ENCODE data around the gene FOXN4.
"Not testable (repeated sequence)": the region's sequence is repeated elsewhere in the genome, so short reads cannot be mapped to it uniquely, and the experiment has no call there.

The FOXN4 gene, protein sequence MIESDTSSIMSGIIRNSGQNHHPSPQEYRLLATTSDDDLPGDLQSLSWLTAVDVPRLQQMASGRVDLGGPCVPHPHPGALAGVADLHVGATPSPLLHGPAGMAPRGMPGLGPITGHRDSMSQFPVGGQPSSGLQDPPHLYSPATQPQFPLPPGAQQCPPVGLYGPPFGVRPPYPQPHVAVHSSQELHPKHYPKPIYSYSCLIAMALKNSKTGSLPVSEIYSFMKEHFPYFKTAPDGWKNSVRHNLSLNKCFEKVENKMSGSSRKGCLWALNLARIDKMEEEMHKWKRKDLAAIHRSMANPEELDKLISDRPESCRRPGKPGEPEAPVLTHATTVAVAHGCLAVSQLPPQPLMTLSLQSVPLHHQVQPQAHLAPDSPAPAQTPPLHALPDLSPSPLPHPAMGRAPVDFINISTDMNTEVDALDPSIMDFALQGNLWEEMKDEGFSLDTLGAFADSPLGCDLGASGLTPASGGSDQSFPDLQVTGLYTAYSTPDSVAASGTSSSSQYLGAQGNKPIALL

GRCh38 chr12:109308534-109309380 lies at the start of gene FOXN4:
TSS of gene FOXN4 (minus strand) at chr12:109309284. CDS start at chr12:109308321, 963 bp downstream.
- DNase-seq (ENCODE audit: low spot score) = no peak

DNA sequence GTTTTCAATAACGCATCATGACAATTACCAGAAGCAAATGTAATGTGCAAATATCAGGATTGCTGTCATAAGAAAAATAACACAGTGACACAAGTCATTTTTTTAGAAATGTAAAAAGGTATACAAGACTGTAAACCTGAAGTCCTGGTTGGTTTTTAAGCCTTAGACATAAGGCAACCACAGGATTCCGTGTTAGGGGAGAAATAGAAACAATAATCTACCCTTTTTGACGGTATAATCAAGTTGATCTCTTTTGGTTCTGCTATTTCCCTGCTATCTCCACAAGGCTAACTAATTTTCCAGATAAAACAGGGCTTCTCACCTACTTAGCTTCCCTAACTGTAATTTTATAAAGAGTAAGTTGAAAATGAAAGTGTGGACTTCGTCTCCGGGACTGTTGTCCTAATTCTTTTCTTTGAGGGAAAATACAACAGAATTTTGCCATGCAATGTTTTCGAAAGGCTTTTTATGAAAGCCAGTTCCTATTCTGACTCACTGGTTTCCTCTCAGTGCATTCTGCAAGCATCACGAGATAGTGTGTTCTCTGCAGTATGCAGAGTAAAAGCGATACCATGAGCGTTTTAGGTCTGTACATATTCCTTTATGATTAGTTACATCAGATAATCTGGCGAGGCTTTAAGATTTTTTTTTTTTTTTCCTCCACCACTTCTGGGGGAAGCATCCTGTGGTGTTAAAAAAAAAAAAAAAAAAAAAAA lies 49.2 kb upstream of the FOXN4 start:
- DNase-seq (ENCODE audit: low spot score) = no peak

DNA sequence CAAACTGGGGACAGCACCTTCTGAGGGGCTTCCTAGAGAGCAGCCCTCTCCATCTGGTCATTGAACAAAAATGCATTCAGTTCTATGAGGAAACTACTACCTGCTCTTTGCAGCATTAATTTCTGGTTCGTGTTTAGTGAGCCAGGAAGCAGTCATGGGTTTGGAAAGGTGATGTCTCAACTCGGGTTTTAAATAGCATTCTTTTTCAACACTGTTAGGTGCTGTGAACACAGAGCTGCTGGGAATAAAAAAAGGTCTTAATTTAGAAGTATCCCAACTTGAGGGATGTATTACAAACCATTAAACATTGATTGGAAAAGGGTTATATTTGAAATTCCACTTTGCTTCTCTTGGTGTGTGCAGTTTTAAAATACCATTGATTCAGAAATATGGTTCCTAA lies 47.9 kb upstream of the FOXN4 start:
- no peak for DNase-seq (ENCODE audit: low spot score)

- DNase-seq (ENCODE audit: low spot score) = no peak
These were observed 47.5 kb upstream of the FOXN4 start for GRCh38 chr12:109356577-109356976.

GRCh38 chr12:109352184-109352583 lies 43.1 kb upstream of the FOXN4 start:
- DNase-seq (ENCODE audit: low spot score) = no peak

DNA sequence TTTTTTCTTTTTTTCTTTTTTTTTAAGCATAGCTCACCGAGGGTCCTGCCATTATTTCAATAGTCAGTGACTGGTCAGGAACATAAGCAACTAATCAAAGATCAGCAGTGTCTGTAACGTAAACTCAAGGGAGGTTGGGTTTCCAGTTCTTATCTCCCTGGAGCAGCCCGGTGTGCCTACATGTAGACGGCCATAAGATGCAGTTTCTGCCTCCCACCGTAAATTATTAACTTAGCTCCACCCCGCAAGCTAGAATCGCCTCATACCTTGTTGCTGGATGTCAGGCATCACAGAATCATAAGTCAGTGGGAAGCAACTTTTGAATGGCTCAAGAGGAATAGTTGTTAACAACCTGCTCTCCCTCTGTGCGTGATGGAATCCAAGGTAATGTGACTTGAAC lies 38.5 kb upstream of the FOXN4 start, which contains the start of gene MYO1H:
TSS of gene MYO1H (plus strand) at position 312 of the 400 bp plus-strand sequence. CDS start at position 373, 61 bp downstream.
- no peak for DNase-seq (ENCODE audit: low spot score)

DNA sequence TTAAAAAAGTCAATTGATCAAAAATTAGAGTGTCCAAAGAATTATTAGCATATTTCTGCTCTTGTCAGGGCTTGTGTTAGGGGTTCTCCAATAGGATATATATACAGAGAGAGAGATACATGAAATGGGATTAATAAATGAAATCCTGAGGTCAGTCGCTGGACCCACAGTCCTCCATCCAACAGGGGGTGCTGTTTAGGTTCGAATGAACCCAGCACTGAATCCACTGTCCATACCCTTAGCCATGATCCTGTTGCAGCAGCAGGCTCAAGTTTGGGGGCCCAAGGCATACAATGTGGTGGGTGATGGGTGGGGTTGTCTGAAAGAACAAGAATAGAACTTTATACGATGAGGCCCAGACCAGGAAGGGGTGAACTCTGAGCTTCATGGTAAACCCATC lies 37.8 kb upstream of the FOXN4 start:
- DNase-seq (ENCODE audit: low spot score) = no peak

DNA sequence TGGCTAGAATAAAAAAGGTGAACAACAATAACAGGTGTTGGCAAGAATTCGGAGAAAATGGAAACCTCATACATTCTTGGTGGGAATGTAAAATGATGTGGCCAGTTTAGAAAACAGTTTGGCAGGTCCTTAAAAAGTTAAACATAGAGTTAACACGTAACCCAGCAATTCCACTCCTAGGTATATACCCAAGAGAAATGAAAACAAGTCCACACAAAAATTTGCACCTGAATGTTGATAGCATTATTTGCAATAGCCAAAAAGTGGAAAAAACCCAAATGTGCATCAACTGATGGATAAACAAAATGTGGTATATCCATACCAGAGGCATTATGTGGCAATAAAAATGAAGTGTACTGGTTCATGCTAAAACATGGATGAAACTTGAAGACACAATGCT lies 36.3 kb upstream of the FOXN4 start:
- no peak for DNase-seq (ENCODE audit: low spot score)

- DNase-seq (ENCODE audit: low spot score) = no peak
These were observed 34.6 kb upstream of the FOXN4 start for GRCh38 chr12:109343677-109344076.

DNA sequence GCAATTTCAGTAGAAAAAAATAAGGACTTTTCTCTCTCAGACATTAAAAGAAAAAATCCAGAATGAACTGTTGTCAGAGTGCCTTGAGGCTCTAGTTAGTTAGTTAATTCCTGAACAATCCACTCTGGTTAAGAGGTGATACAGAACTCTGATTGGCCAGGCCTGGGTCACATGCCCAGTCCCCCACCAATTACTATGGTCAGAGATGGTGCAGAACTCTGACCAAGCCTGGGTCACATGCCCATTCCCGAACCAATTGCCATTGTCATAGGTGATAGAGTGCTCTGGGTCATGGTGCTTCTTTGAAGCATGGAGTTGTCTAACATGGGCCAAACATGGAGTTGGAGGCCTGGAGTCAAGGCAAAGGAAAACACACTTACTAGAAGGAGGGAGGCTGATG lies 27.5 kb upstream of the FOXN4 start:
- no peak for DNase-seq (ENCODE audit: low spot score)

DNA sequence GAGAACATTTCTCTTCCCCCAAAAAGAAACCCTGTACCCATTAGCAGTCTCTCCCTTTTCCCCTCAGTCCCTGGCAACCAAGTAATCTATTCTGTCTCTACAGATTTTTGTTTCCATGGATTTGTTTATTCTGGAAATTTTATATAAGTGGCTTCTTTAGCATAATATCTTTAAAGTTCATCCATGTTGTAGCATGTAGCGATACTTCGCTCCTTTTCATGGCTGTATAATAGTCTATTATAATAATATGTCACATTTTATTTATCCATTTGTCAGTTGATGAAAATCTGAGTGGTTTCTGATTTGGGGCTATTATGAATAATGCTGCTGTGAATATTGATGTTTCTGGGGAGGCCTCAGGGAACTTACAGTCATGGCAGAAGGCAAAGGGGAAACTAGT lies 25.8 kb upstream of the FOXN4 start:
- DNase-seq (ENCODE audit: low spot score) = no peak

DNA sequence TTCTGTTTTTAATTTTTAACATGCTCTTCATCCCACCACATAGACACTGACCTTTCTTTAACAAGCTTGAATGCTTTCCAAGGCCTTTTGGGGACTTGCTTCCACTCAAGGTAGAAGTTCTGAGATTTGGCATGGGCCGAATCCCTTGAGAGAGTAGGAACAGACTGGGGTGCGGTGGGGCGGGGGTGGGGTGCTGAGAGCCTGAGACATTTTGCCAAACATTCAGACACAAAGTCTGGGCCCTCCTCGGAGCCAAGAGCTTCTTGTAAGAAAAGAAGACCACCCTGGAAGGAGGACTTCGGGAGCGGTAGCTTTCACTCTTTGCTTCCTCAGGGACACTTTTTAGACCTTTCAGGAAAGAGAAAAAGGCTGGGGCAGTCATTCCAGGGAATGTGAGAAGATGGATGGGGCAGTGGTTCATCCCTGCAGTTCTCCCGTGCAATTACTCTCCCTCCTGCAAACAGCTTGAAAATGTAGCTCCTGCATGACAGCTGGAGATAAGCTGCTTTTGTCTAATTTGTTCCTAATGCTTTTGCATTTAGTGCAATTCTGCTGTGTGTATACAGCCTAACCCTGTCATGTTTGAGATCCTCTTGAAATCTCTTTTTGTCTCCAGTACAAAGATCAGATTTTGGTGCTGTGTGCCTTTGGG lies 22.3 kb upstream of the FOXN4 start:
- no peak for DNase-seq (ENCODE audit: low spot score)

- no peak for DNase-seq (ENCODE audit: low spot score)
These were observed 21.5 kb upstream of the FOXN4 start for GRCh38 chr12:109330282-109331230.

- DNase-seq (ENCODE audit: low spot score) = no peak
These were observed 20.6 kb upstream of the FOXN4 start for GRCh38 chr12:109329686-109330085.

DNA sequence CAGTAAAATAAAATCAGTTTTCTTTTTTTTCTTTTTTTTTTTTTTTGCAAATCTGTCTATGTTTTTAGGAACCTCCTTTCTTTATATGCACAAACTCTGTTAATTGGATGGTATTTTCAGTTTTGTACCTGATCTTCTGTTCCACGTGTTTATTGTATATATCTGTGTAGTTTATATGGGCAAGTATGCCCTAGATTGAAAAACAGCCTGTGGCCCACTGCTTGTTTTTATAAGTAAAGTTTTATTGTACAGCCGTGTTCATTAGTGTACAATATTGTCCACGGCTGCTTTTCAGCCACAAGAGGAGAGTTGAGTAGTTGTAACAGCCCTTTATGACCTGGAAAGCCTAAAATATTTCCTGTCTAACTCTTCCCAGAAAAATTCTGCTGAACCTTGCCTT lies 19.9 kb upstream of the FOXN4 start:
- no peak for DNase-seq (ENCODE audit: low spot score)

DNA sequence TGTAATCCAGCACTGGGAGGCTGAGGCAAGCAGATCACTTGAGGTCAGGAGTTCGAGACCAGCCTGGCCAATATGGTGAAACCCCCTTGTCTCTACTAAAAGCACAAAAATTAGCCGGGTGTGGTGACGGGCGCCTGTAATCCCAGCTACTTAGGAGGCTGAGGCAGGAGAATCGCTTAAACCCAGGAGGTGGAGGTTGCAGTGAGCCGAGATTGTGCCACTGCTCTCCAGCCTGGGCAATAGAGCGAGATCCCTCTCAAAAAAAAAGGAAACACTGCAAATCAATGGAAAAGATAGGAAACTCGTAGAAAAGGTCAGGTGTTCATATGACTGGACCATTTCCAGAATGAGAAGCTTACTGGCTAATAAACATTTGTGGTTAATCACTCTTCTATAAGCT lies 12.2 kb upstream of the FOXN4 start:
- not testable (repeated sequence) for DNase-seq (ENCODE audit: low spot score)

DNA sequence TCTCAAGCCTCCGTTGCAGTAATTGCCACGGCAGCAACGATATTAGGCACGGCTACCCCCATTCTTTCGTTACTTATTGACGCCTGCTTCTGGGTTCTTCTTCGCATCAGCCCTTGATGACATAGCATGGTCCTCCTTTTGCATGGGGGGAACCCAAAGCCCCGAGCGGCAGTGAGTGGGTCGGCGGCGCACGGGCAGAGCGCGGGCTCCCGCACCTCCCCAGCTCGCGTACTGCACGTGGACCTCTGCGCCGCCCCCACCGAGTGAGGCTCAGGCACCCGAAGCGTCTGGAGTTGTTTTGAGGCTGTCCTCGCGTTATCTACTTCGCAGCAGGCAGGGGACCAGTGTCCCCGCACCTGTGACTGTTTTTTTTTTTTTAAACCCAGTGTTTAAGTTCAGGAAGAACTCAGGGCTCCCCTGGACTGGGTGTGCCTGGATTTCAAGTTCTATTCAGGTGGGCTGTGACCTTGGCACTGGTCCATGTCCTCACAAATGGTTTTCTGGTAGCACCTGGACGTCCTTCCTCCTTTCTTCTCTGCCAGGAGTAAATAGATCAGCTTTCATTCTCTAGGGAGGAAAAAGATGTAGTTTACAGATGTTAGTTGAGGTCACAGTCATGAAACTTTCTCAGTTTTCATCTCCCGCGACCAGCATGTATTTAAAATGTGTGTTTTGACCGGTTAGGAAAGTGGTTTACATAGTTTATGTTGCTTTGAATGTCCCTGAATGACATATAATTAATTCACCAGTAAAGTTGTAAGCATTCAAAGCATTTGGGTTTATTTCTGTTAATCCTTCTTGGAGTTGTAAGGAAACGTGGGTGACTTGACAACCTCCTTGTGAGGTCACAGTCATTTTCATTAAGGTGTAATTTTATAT lies 1.4 kb upstream of the FOXN4 start:
- DNase-seq (ENCODE audit: low spot score) = no peak

GRCh38 chr12:109309381-109310246 lies 530 bp upstream of the FOXN4 start:
- DNase-seq (ENCODE audit: low spot score) = no peak
